Bronchial epithelial cell (primary cell): Measurements from ENCODE around the gene CNTNAP2. TPM values are rescaled to one million over a fixed set of nuclear protein-coding genes. Genes with fewer than 3 reads are reported as not detected.

Experiments used
- DNase-seq: peaks from one replicate; pipeline ENCODE4 v3.0.0-alpha.2; 2010; ENCODE audit warnings: low read depth
- FAIRE-seq: peaks from 2 replicates; lab custom pipeline; 2011; peaks lifted over from hg19 to GRCh38; lab: Jason Lieb, UNC
- H3K27me3 ChIP-seq: 2 replicates; pipeline ENCODE4 v1.5.1; 2011; ENCODE audit warnings: low read length; ENCODE audit not compliant: control insufficient read depth, insufficient read depth
- H3K36me3 ChIP-seq: 2 replicates; pipeline ENCODE4 v1.5.1; 2011; ENCODE audit warnings: low read length; ENCODE audit not compliant: control insufficient read depth, insufficient read depth
- H3K4me3 ChIP-seq: 2 replicates; pipeline ENCODE4 v1.5.1; 2011; ENCODE audit warnings: mild to moderate bottlenecking, low read depth, low read length, control low read depth
- CTCF ChIP-seq: IDR thresholded peaks from 2 replicates; pipeline ENCODE4 v1.5.1; 2011; ENCODE audit warnings: mild to moderate bottlenecking, moderate library complexity, low read length, control low read depth, inconsistent platforms; ENCODE audit not compliant: insufficient read depth, severe bottlenecking
- total RNA-seq: library from RNA; depleted of rRNA; stranded (reverse); fragments of >200 nt; gene quantifications from 2 replicates; pipeline ENCODE4 v1.2.1, GENCODE V29; 2014

The CNTNAP2 gene
- total RNA-seq, 1 donor from 2014 or later, result 0.26 TPM

GRCh38 chr7:146606628-146607027, 490.0 kb downstream of the CNTNAP2 start:
- no peaks in the 10 kb centered on the region for H3K27me3 ChIP-seq
- TF ChIP-seq CTCF, result no peak
- no peak for FAIRE-seq
- H3K4me3 ChIP-seq, result no peak overlapping the region
- DNase-seq, result no peak
- H3K36me3 ChIP-seq, result no peaks in the 10 kb centered on the region

GRCh38 chr7:146619641-146620040, 503.0 kb downstream of the CNTNAP2 start:
- Histone ChIP-seq H3K36me3 (no peaks in the 10 kb centered on the region), H3K27me3 (no peaks in the 10 kb centered on the region), H3K4me3 (no peak overlapping the region)
- TF ChIP-seq CTCF, result no peak
- FAIRE-seq (no peak), DNase-seq (no peak)

- no peak for FAIRE-seq
- no peaks in the 10 kb centered on the region for H3K27me3 ChIP-seq
- no peaks in the 10 kb centered on the region for H3K36me3 ChIP-seq
- no peak for TF ChIP-seq CTCF
- DNase-seq, result no peak
- H3K4me3 ChIP-seq, result no peak overlapping the region
These were observed 510.3 kb downstream of the CNTNAP2 start for GRCh38 chr7:146626912-146627311.

- Histone ChIP-seq H3K36me3 (no peaks in the 10 kb centered on the region), H3K4me3 (no peak overlapping the region), H3K27me3 (no peaks in the 10 kb centered on the region)
- DNase-seq (no peak), FAIRE-seq (no peak)
- TF ChIP-seq CTCF, result no peak
These were observed 518.8 kb downstream of the CNTNAP2 start for GRCh38 chr7:146635205-146636032.

GRCh38 chr7:146636033-146636356, 519.4 kb downstream of the CNTNAP2 start:
- TF ChIP-seq CTCF, result no peak
- H3K27me3 ChIP-seq, result no peaks in the 10 kb centered on the region
- DNase-seq (no peak), FAIRE-seq (no peak)
- no peaks in the 10 kb centered on the region for H3K36me3 ChIP-seq
- H3K4me3 ChIP-seq, result no peak overlapping the region

GRCh38 chr7:146636581-146636980, 520.0 kb downstream of the CNTNAP2 start:
- Histone ChIP-seq H3K36me3 (no peaks in the 10 kb centered on the region), H3K27me3 (no peaks in the 10 kb centered on the region), H3K4me3 (no peak overlapping the region)
- DNase-seq, result no peak
- TF ChIP-seq CTCF, result no peak
- FAIRE-seq, result no peak
